OCI-M2 (cell line): ENCODE measurements around the gene TFEC.

Source experiments
- DNase-seq: peaks from one replicate; lab custom pipeline; 2025; ENCODE audit not compliant: unreplicated experiment; lab: John Stamatoyannopoulos, UW

Gene TFEC

GRCh38 chr7:115988401-115988800, 42.2 kb downstream of the TFEC start:
- no peak for DNase-seq

- DNase-seq, result no peak
Observed at GRCh38 chr7:115987486-115987885, 43.1 kb downstream of the TFEC start.

- no peak for DNase-seq
Observed at GRCh38 chr7:115984105-115984504, 46.5 kb downstream of the TFEC start.

GRCh38 chr7:115980159-115980558, 50.4 kb downstream of the TFEC start:
- DNase-seq, result no peak

GRCh38 chr7:115976651-115977050, 53.9 kb downstream of the TFEC start:
- no peak for DNase-seq

- no peak for DNase-seq
Observed at GRCh38 chr7:115975766-115976165, 54.8 kb downstream of the TFEC start.

- no peak for DNase-seq
Observed at GRCh38 chr7:115973406-115973805, 57.2 kb downstream of the TFEC start.

GRCh38 chr7:115971506-115971905, 59.1 kb downstream of the TFEC start:
- DNase-seq, result no peak

GRCh38 chr7:115968596-115968995, 62.0 kb downstream of the TFEC start:
- DNase-seq, result no peak

- no peak for DNase-seq
Observed at GRCh38 chr7:115968171-115968570, 62.4 kb downstream of the TFEC start.

- DNase-seq, result no peak
Observed at GRCh38 chr7:115965796-115966475, 64.6 kb downstream of the TFEC start.

- no peak for DNase-seq
Observed at GRCh38 chr7:115965236-115965635, 65.3 kb downstream of the TFEC start.

GRCh38 chr7:115964799-115965198, 65.8 kb downstream of the TFEC start:
- DNase-seq, result no peak

GRCh38 chr7:115962340-115962739, 68.2 kb downstream of the TFEC start:
- DNase-seq, result no peak

GRCh38 chr7:115953592-115954255, 76.8 kb downstream of the TFEC start:
- no peak for DNase-seq

GRCh38 chr7:115952832-115953231, 77.7 kb downstream of the TFEC start:
- no peak for DNase-seq

- no peak for DNase-seq
Observed at GRCh38 chr7:115951547-115951946, 79.0 kb downstream of the TFEC start.

- DNase-seq, result no peak
Observed at GRCh38 chr7:115941703-115942268, 88.8 kb downstream of the TFEC start.

- DNase-seq, result no peak
Observed at GRCh38 chr7:115940460-115941060, 90.0 kb downstream of the TFEC start.

- DNase-seq, result no peak
Observed at GRCh38 chr7:115937960-115938359, 92.6 kb downstream of the TFEC start.

- DNase-seq, result no peak
Observed at GRCh38 chr7:115933471-115933870, 97.1 kb downstream of the TFEC start.

GRCh38 chr7:115932880-115933279, 97.7 kb downstream of the TFEC start:
- no peak for DNase-seq
